GM23338 (cell line): Measurements from ENCODE around the gene IL23R. TPM values are rescaled to one million over a fixed set of nuclear protein-coding genes. Genes with fewer than 3 reads are reported as not detected.

Experiments
- ATAC-seq: fragments of 200-7000 bp; cut with Tn5 transposase; 3 replicates; pipeline ENCODE4 v1.9.1; 2020
- DNase-seq: peaks from one replicate; pipeline ENCODE4 v3.0.0-alpha.2; 2015; ENCODE audit warnings: low spot score
- H2AFZ ChIP-seq: fragments of 200-600 bp; sonication (generic); 2 replicates; pipeline ENCODE4 v1.8.0; 2016; ENCODE audit warnings: antibody characterized with exemption, mild to moderate bottlenecking, moderate library complexity
- H3F3A ChIP-seq: fragments of 200-600 bp; sonication (generic); replicated peaks from 2 replicates; pipeline ENCODE4 v1.8.0; 2017; ENCODE audit warnings: antibody characterized with exemption, mixed run types, low read depth
- H3K27ac ChIP-seq: fragments of 200-600 bp; sonication (generic); 2 replicates; pipeline ENCODE4 v1.6.1; 2016; ENCODE audit warnings: low read depth
- H3K27me3 ChIP-seq: fragments of 200-600 bp; sonication (generic); 2 replicates; pipeline ENCODE4 v1.8.0; 2016; ENCODE audit warnings: mild to moderate bottlenecking, mixed run types, moderate library complexity; ENCODE audit not compliant: insufficient read depth
- H3K36me3 ChIP-seq: fragments of 200-600 bp; sonication (generic); 2 replicates; pipeline ENCODE4 v1.8.0; 2016; ENCODE audit warnings: mild to moderate bottlenecking; ENCODE audit not compliant: insufficient read depth
- H3K4me1 ChIP-seq: fragments of 200-600 bp; sonication (generic); 2 replicates; pipeline ENCODE4 v1.8.0; 2016; ENCODE audit warnings: mild to moderate bottlenecking, moderate library complexity; ENCODE audit not compliant: insufficient read depth
- H3K4me2 ChIP-seq: fragments of 200-600 bp; sonication (generic); 2 replicates; pipeline ENCODE4 v1.7.1; 2017; ENCODE audit warnings: mixed run types
- H3K4me3 ChIP-seq: fragments of 200-600 bp; sonication (generic); 2 replicates; pipeline ENCODE4 v1.6.1; 2016; ENCODE audit warnings: mixed run types
- H3K79me2 ChIP-seq: fragments of 200-600 bp; sonication (generic); replicated peaks from 2 replicates; pipeline ENCODE4 v1.8.0; 2017; ENCODE audit warnings: mild to moderate bottlenecking; ENCODE audit not compliant: insufficient read depth
- H3K9me2 ChIP-seq: fragments of 200-600 bp; sonication (generic); 2 replicates; pipeline ENCODE4 v1.8.0; 2017; ENCODE audit not compliant: insufficient read depth
- H4K20me1 ChIP-seq: fragments of 200-600 bp; sonication (generic); replicated peaks from 2 replicates; pipeline ENCODE4 v1.8.0; 2017; ENCODE audit warnings: mild to moderate bottlenecking; ENCODE audit not compliant: insufficient read depth
- H3K27ac Mint-ChIP-seq: 2 replicates; pipeline ENCODE4 v1.8.0; 2020; ENCODE audit warnings: inconsistent platforms, mild to moderate bottlenecking, moderate library complexity, mixed read lengths
- H3K27me3 Mint-ChIP-seq: 3 replicates; pipeline ENCODE4 v1.8.0; 2022; ENCODE audit warnings: low read depth, mild to moderate bottlenecking, moderate library complexity, mixed read lengths, inconsistent platforms; ENCODE audit not compliant: insufficient read depth, poor library complexity
- H3K36me3 Mint-ChIP-seq: 3 replicates; pipeline ENCODE4 v1.8.0; 2021; ENCODE audit warnings: low read depth, mild to moderate bottlenecking, inconsistent platforms, moderate library complexity, mixed read lengths
- H3K4me1 Mint-ChIP-seq: 3 replicates; pipeline ENCODE4 v1.8.0; 2020; ENCODE audit warnings: mild to moderate bottlenecking, inconsistent platforms, mixed read lengths
- H3K4me3 Mint-ChIP-seq: 3 replicates; pipeline ENCODE4 v1.8.0; 2021; ENCODE audit warnings: moderate library complexity, mild to moderate bottlenecking, inconsistent platforms, mixed read lengths
- H3K9me3 Mint-ChIP-seq: 3 replicates; pipeline ENCODE4 v1.8.0; 2020; ENCODE audit warnings: moderate library complexity, mild to moderate bottlenecking, inconsistent platforms, mixed read lengths
- EZH2phosphoT487 ChIP-seq: fragments of 200-600 bp; sonication (generic); IDR thresholded peaks from one replicate; pipeline ENCODE4 v1.8.1; 2018; ENCODE audit warnings: antibody characterized with exemption; ENCODE audit not compliant: unreplicated experiment
- JUNB ChIP-seq: IDR thresholded peaks from one replicate; pipeline ENCODE4 v1.6.1; 2016; ENCODE audit warnings: antibody characterized with exemption; ENCODE audit not compliant: unreplicated experiment
- NANOG ChIP-seq: IDR thresholded peaks from 2 replicates; pipeline ENCODE4 v1.6.1; 2016; ENCODE audit warnings: antibody characterized with exemption, borderline replicate concordance
- POLR2AphosphoS5 ChIP-seq: IDR thresholded peaks from 2 replicates; pipeline ENCODE4 v1.6.1; 2016; ENCODE audit warnings: antibody characterized with exemption, low read depth
- REST ChIP-seq: IDR thresholded peaks from one replicate; pipeline ENCODE4 v1.6.1; 2018; ENCODE audit warnings: antibody characterized with exemption; ENCODE audit not compliant: unreplicated experiment
- STAT1 ChIP-seq: IDR thresholded peaks from one replicate; pipeline ENCODE4 v1.6.1; 2016; ENCODE audit warnings: antibody characterized with exemption; ENCODE audit not compliant: unreplicated experiment
- ZNF331 ChIP-seq: fragments of 250-450 bp; sonication (Bioruptor Pico); IDR thresholded peaks from 2 replicates; pipeline ENCODE4 v1.5.0; 2020; ENCODE audit warnings: low read depth, mild to moderate bottlenecking, moderate library complexity
- polyA plus RNA-seq: library from polyadenylated mRNA; unstranded; fragments of >200 nt; fragmentation: Nextera tagmentation; extraction: Ambion mirVana; gene quantifications from 2 replicates; pipeline ENCODE4 v1.2.1, GENCODE V29; 2016
- total RNA-seq: library from RNA; depleted of rRNA; stranded (reverse); fragments of >200 nt; shearing (Covaris generic); gene quantifications from 2 replicates; pipeline ENCODE4 v1.2.3, GENCODE V29; 2014
- TF ChIP-seq, protein P1 (sequence below): IDR thresholded peaks from 2 replicates; pipeline ENCODE4 v1.6.1; 2016; ENCODE audit warnings: antibody characterized with exemption

The IL23R gene
- total and polyA plus RNA-seq, 2 experiments from 2014 or later = not detected

- TF ChIP-seq, protein P1, sequence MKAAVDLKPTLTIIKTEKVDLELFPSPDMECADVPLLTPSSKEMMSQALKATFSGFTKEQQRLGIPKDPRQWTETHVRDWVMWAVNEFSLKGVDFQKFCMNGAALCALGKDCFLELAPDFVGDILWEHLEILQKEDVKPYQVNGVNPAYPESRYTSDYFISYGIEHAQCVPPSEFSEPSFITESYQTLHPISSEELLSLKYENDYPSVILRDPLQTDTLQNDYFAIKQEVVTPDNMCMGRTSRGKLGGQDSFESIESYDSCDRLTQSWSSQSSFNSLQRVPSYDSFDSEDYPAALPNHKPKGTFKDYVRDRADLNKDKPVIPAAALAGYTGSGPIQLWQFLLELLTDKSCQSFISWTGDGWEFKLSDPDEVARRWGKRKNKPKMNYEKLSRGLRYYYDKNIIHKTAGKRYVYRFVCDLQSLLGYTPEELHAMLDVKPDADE = no peak
- TF ChIP-seq STAT1 (no peak), REST (no peak), EZH2phosphoT487 (no peak)
Observed at GRCh38 chr1:67170751-67171573, 4.7 kb downstream of the IL23R start (continued).

- Mint-ChIP-seq H3K27me3 (no peaks in the 10 kb centered on the region), H3K27ac (no peak overlapping the region), H3K4me3 (no peak overlapping the region), H3K4me1 (no peaks in the 10 kb centered on the region), H3K9me3 (no peaks in the 10 kb centered on the region), H3K36me3 (no peaks in the 10 kb centered on the region)
- no peaks in the 10 kb centered on the region for H3K36me3 ChIP-seq
- 0 out of 2 replicates have a peak, but pooled peaks cover 7% of the 10 kb centered on the region for H3K9me2 ChIP-seq
- H4K20me1 ChIP-seq = no peaks in the 10 kb centered on the region
- H3K27ac ChIP-seq = no peak overlapping the region
- H3K27me3 ChIP-seq = no peaks in the 10 kb centered on the region
- H3K4me2 ChIP-seq = no peak overlapping the region
- ATAC-seq (no peak), DNase-seq (no peak)
- no peaks in the 10 kb centered on the region for H3F3A ChIP-seq
- H3K4me1 ChIP-seq = no peaks in the 10 kb centered on the region
- TF ChIP-seq JUNB (no peak), REST (no peak), POLR2AphosphoS5 (no peak), ZNF331 (no peak), NANOG (no peak)
- TF ChIP-seq, protein P1 = no peak
- H3K4me3 ChIP-seq = no peak overlapping the region
- H3K79me2 ChIP-seq = no peaks in the 10 kb centered on the region
- no peak overlapping the region for H2AFZ ChIP-seq
Observed at GRCh38 chr1:67171574-67171955, 5.3 kb downstream of the IL23R start.
